NCI-H510A (cell line): ENCODE results near the gene IFNL1.
"Not testable (repeated sequence)": the region's sequence is repeated elsewhere in the genome, so short reads cannot be mapped to it uniquely, and the experiment has no call there.

Source experiments
- DNase-seq: peaks from one replicate; lab custom pipeline; 2025; lab: John Stamatoyannopoulos, UW

The IFNL1 gene

GRCh38 chr19:39308531-39309304 lies 12.5 kb downstream of the IFNL1 start:
- no peak for DNase-seq

- not testable (repeated sequence) for DNase-seq
These were observed 13.1 kb downstream of the IFNL1 start for GRCh38 chr19:39309305-39309670.

- DNase-seq = no peak
These were observed 14.5 kb downstream of the IFNL1 start for GRCh38 chr19:39310558-39311311.

GRCh38 chr19:39314016-39314728 lies 18.0 kb downstream of the IFNL1 start:
- no peak for DNase-seq

GRCh38 chr19:39315933-39316332 lies 19.7 kb downstream of the IFNL1 start:
- DNase-seq = no peak

- DNase-seq = no peak
These were observed 20.6 kb downstream of the IFNL1 start for GRCh38 chr19:39316627-39317321.

GRCh38 chr19:39317476-39317875 lies 21.3 kb downstream of the IFNL1 start:
- DNase-seq = no peak

GRCh38 chr19:39318071-39318470 lies 21.9 kb downstream of the IFNL1 start:
- no peak for DNase-seq

GRCh38 chr19:39318690-39319089 lies 22.5 kb downstream of the IFNL1 start:
- DNase-seq = no peak

GRCh38 chr19:39319098-39319891 lies 23.1 kb downstream of the IFNL1 start:
- no peak for DNase-seq

- DNase-seq = no peak
These were observed 23.7 kb downstream of the IFNL1 start for GRCh38 chr19:39319892-39320248.

- DNase-seq = no peak
These were observed 25.1 kb downstream of the IFNL1 start for GRCh38 chr19:39321117-39321831.

- DNase-seq = no peak
These were observed 25.6 kb downstream of the IFNL1 start for GRCh38 chr19:39321832-39322176.

- no peak for DNase-seq
These were observed 28.1 kb downstream of the IFNL1 start for GRCh38 chr19:39324242-39324842.

GRCh38 chr19:39325778-39326665 lies 29.8 kb downstream of the IFNL1 start:
- DNase-seq = no peak

GRCh38 chr19:39327363-39328045 lies 31.3 kb downstream of the IFNL1 start:
- DNase-seq = no peak

- DNase-seq = peak; percentile 8
These were observed 32.0 kb downstream of the IFNL1 start for GRCh38 chr19:39328046-39328705.

- no peak for DNase-seq
These were observed 33.7 kb downstream of the IFNL1 start for GRCh38 chr19:39329948-39330347.
